ENCODE measurements around the gene PPIL6. TPM values are rescaled to one million over a fixed set of nuclear protein-coding genes. Genes with fewer than 3 reads are reported as not detected.
A peak's percentile ranks its signal among the peaks of the same experiment; 100 is the strongest.

PPIL6 gene
- total RNA-seq, 3 donors from 2014 or later = 2.6 to 16.5 (median 2.9) TPM

DNA sequence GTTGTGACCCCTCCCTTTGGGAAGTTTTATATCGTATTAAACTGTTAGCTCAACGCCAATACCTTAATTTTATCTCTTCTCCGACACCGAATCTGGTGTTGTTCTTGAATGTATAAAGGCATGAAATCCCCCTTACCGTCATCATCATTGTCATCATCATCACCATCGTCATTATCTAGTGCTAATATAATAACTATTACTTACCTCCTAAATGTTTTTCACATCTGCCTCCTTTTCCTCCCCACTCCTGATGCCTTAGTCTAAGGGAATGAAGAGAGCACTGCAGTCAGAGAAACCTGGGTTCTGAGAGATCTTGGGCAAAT is 43.3 kb upstream of the PPIL6 start:
- H3K36me3 ChIP-seq = no peaks in the 10 kb centered on the region
- no peak for TF ChIP-seq POLR2AphosphoS5 (IDR thresholded peaks at IDR 0.05)
- no peak for TF ChIP-seq POLR2A (IDR thresholded peaks at IDR 0.05)
- TF ChIP-seq, protein P1, sequence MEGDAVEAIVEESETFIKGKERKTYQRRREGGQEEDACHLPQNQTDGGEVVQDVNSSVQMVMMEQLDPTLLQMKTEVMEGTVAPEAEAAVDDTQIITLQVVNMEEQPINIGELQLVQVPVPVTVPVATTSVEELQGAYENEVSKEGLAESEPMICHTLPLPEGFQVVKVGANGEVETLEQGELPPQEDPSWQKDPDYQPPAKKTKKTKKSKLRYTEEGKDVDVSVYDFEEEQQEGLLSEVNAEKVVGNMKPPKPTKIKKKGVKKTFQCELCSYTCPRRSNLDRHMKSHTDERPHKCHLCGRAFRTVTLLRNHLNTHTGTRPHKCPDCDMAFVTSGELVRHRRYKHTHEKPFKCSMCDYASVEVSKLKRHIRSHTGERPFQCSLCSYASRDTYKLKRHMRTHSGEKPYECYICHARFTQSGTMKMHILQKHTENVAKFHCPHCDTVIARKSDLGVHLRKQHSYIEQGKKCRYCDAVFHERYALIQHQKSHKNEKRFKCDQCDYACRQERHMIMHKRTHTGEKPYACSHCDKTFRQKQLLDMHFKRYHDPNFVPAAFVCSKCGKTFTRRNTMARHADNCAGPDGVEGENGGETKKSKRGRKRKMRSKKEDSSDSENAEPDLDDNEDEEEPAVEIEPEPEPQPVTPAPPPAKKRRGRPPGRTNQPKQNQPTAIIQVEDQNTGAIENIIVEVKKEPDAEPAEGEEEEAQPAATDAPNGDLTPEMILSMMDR (IDR thresholded peaks at IDR 0.05) = no peak
- H3K27me3 ChIP-seq = no peaks in the 10 kb centered on the region
- peaks cover 0 to 11% of the 10 kb centered on the region in 2 donors for H3K4me1 ChIP-seq
- H3K9me3 ChIP-seq = no peaks in the 10 kb centered on the region
- H3K4me3 ChIP-seq = peak overlapping the region; percentile 94 to 100 (median 99)
- no peak for DNase-seq (ENCODE audit: low spot score in 2 of 2)
- peak overlapping the region; percentile 84 to 96 for H3K27ac ChIP-seq
- intact Hi-C loops (cut with DNase I; ENCODE audit: low total_unique reads) = no loop called here

DNA sequence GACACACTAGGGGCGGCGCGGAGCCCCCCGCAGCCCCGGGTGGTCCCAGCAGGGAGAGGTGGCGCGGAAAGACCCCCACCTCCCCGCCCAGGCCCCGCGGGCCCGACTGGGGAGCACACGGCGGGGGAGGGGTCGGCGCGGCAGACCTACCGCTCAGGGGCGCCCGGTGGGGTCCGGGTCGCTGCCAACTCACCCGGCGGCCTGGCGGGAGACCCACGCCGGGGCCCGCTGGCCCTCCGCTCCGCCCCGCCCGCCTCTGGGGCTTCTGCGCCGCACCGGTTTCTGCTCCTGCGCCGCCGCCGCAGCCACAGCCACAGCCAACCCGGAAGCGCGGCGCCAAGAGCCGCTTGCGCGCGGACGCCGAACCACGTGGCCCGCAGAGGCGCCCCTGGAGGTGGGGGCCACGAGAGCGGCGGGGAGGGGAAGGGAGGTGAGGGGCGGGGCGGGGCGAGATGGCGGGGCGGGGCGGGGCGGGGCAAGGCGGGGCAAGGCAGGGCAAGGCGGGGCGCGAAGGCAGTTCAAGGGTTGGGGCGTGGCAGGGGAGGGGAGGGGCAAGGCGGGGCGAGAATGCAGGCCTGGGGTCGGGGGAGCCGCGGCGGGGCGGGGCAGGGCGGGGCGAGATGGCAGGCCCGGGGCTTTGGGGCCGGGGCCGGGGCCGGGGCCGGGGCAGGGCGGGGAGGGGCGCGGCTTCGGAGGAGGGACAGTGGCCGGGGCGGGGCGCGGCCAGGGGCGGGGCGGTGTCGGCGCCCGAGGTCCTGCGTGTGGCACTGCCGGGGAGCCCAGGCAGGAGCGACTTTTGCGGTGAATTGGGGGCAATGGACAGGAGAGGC is 42.7 kb upstream of the PPIL6 start, which contains the start of gene ZBTB24:
Gene ZBTB24 (minus strand): TSS at position 315 of the 830 bp plus-strand sequence. CDS start 1,193 bp downstream, outside the sequence.
- DNase-seq (ENCODE audit: low spot score in 2 of 2) = peak; percentile 85 to 89
- Histone ChIP-seq H3K36me3 (no peaks in the 10 kb centered on the region), H3K4me1 (peaks cover 0 to 11% of the 10 kb centered on the region in 2 donors), H3K27ac (peak within 1 kb of the TSS; percentile 84 to 96), H3K27me3 (no peaks in the 10 kb centered on the region), H3K9me3 (no peaks in the 10 kb centered on the region), H3K4me3 (peak within 1 kb of the TSS; percentile 94 to 100 (median 99))
- TF ChIP-seq POLR2A (IDR thresholded peaks at IDR 0.05) (no peak), POLR2AphosphoS5 (IDR thresholded peaks at IDR 0.05) (peak; percentile 62 to 75 (median 70))
- TF ChIP-seq, protein P1 (IDR thresholded peaks at IDR 0.05) = no peak
- intact Hi-C loops (cut with DNase I; ENCODE audit: low total_unique reads) = no loop called here

DNA sequence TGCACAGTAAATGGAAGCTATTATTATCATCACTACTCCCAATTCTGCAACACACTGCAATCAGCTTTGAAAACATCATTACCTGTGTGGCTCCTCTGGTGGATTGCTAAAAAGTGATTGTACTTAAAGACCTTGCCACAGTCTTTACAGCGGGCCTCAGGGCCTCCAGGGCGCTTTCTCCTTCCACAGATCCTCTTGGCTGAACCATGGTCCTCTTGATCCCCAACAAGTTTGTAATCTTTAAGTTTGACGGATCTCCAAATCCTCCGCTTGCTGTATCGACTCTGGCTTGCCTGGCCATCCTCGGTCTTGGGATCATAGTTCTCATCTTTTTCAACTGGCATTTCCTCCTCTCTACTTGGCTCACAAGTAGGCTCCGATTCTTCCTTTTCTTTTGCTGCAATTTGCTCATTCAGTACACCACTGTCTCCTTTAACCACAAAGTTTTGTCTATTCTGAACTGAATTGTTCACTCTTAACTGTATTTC is 40.6 kb upstream of the PPIL6 start:
- peak overlapping the region in 1 of 3 donors; percentile 24 for H3K4me3 ChIP-seq
- H3K9me3 ChIP-seq = no peaks in the 10 kb centered on the region
- TF ChIP-seq, protein P1 (IDR thresholded peaks at IDR 0.05) = no peak
- no peak for TF ChIP-seq POLR2AphosphoS5 (IDR thresholded peaks at IDR 0.05)
- no peak for TF ChIP-seq POLR2A (IDR thresholded peaks at IDR 0.05)
- peaks cover 0 to 11% of the 10 kb centered on the region in 2 donors for H3K4me1 ChIP-seq
- DNase-seq (ENCODE audit: low spot score in 2 of 2) = no peak
- H3K36me3 ChIP-seq = peaks cover under 1% of the 10 kb centered on the region
- intact Hi-C loops (cut with DNase I; ENCODE audit: low total_unique reads) = no loop called here
- H3K27ac ChIP-seq = no peak overlapping the region
- H3K27me3 ChIP-seq = no peaks in the 10 kb centered on the region

DNA sequence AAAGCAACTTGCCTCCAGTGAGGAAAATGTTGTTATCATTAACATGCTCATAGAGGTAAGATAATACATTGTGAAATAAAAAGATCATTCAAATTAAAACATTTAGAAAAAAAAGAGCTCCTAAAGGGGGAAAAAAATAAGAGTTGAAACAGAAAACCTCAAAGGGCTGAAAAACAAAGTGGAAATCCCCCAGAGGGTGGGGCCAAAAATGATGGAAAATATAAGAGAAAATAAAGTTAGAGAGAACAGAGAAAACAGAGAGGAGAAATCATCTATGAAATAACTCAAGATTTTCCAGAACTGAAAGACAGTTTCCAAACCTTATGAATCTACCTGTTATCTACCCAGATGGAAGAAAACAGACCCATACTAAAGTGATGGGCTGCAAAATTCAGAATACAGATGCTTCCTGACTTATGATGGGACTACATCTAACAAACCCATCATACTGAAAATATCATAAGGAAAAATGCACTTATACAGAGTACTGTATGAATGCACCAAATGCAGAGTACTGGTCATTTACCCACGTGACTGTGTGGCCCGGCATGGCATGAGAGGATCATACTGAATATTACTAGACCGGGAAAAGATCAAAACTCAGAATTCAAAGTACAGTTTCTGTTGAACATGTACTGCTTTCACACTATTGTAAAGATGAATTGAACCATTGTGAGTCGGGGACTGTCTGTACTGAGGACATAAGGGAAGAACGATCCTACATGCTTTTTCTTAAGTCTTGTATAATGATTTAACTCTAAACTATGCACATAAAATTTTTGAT is 38.6 kb upstream of the PPIL6 start:
- no peak for DNase-seq (ENCODE audit: low spot score in 2 of 2)
- intact Hi-C loops (cut with DNase I; ENCODE audit: low total_unique reads) = no loop called here
- H3K36me3 ChIP-seq = peaks cover 11% of the 10 kb centered on the region
- TF ChIP-seq POLR2A (IDR thresholded peaks at IDR 0.05) = no peak
- TF ChIP-seq, protein P1 (IDR thresholded peaks at IDR 0.05) = no peak
- TF ChIP-seq POLR2AphosphoS5 (IDR thresholded peaks at IDR 0.05) = no peak
- peaks cover 0 to 11% of the 10 kb centered on the region in 2 donors for H3K4me1 ChIP-seq
- H3K27ac ChIP-seq = no peak overlapping the region
- H3K4me3 ChIP-seq = no peak overlapping the region
- H3K27me3 ChIP-seq = no peaks in the 10 kb centered on the region
- no peaks in the 10 kb centered on the region for H3K9me3 ChIP-seq
